SK-N-SH treated with all-trans-retinoic acid at 6 μM for 48 hours (cell line): ENCODE results near the gene AFF1.
A peak's percentile ranks its signal among the peaks of the same experiment; 100 is the strongest.

ENCODE experiments used
- ATAC-seq: fragments of 200-7000 bp; cut with Tn5 transposase; 3 replicates; pipeline ENCODE4 v1.9.1; 2020; ENCODE audit warnings: mild to moderate bottlenecking, moderate library complexity
- ARNTL ChIP-seq: fragments of 450-650 bp; formaldehyde crosslinking; IDR thresholded peaks from 2 replicates; pipeline ENCODE4 v1.5.0; 2020; ENCODE audit warnings: low read depth, mild to moderate bottlenecking, moderate library complexity, borderline replicate concordance
- BACH2 ChIP-seq: fragments of 250-450 bp; sonication (Bioruptor Pico); IDR thresholded peaks from 2 replicates; pipeline ENCODE4 v1.9.0; 2021; ENCODE audit warnings: mild to moderate bottlenecking, borderline replicate concordance
- CSDC2 ChIP-seq: fragments of 250-450 bp; sonication (Bioruptor Pico); IDR thresholded peaks from 2 replicates; pipeline ENCODE4 v1.5.0; 2020; ENCODE audit warnings: mild to moderate bottlenecking, moderate library complexity
- ESRRG ChIP-seq: fragments of 250-450 bp; sonication (Bioruptor Pico); IDR thresholded peaks from 2 replicates; pipeline ENCODE4 v1.6.1; 2021; ENCODE audit warnings: mild to moderate bottlenecking
- GLIS3 ChIP-seq: fragments of 250-450 bp; sonication (Bioruptor Pico); IDR thresholded peaks from 2 replicates; pipeline ENCODE4 v1.5.0; 2020; ENCODE audit warnings: mild to moderate bottlenecking, moderate library complexity
- ISL1 ChIP-seq: fragments of 250-450 bp; sonication (Bioruptor Pico); IDR thresholded peaks from 2 replicates; pipeline ENCODE4 v2.1.2; 2022; ENCODE audit warnings: mild to moderate bottlenecking, moderate library complexity
- OSR1 ChIP-seq: fragments of 250-450 bp; sonication (Bioruptor Pico); IDR thresholded peaks from 2 replicates; pipeline ENCODE4 v1.8.0; 2022; ENCODE audit warnings: moderate library complexity, mild to moderate bottlenecking, inconsistent platforms
- POU6F1 ChIP-seq: fragments of 250-450 bp; sonication (Bioruptor Pico); IDR thresholded peaks from 2 replicates; pipeline ENCODE4 v1.8.0; 2021; ENCODE audit warnings: low read depth, mild to moderate bottlenecking, moderate library complexity, borderline replicate concordance
- PPARA ChIP-seq: fragments of 250-450 bp; sonication (Bioruptor Pico); IDR thresholded peaks from 2 replicates; pipeline ENCODE4 v1.5.0; 2020; ENCODE audit warnings: mild to moderate bottlenecking, borderline replicate concordance
- RARB ChIP-seq: fragments of 250-450 bp; sonication (Bioruptor Pico); IDR thresholded peaks from 2 replicates; pipeline ENCODE4 v1.8.0; 2021; ENCODE audit warnings: mild to moderate bottlenecking, moderate library complexity
- SNAI2 ChIP-seq: fragments of 250-450 bp; sonication (Bioruptor Pico); IDR thresholded peaks from 2 replicates; pipeline ENCODE4 v1.5.0; 2020; ENCODE audit warnings: mild to moderate bottlenecking, moderate library complexity
- TCF4 ChIP-seq: fragments of 250-450 bp; sonication (Bioruptor Pico); IDR thresholded peaks from 2 replicates; pipeline ENCODE4 v1.8.0; 2021; ENCODE audit warnings: mild to moderate bottlenecking, moderate library complexity, borderline replicate concordance
- TOX ChIP-seq: fragments of 250-450 bp; sonication (Bioruptor Pico); IDR thresholded peaks from 2 replicates; pipeline ENCODE4 v1.8.0; 2021; ENCODE audit warnings: mild to moderate bottlenecking, moderate library complexity, borderline replicate concordance
- TSHZ2 ChIP-seq: fragments of 250-450 bp; sonication (Bioruptor Pico); IDR thresholded peaks from 2 replicates; pipeline ENCODE4 v1.5.0; 2020; ENCODE audit warnings: mild to moderate bottlenecking, moderate library complexity
- ZC3H10 ChIP-seq: fragments of 250-450 bp; sonication (Bioruptor Pico); IDR thresholded peaks from 2 replicates; pipeline ENCODE4 v1.5.1; 2021; ENCODE audit warnings: mild to moderate bottlenecking, moderate library complexity
- ZFP3 ChIP-seq: fragments of 250-450 bp; sonication (Bioruptor Pico); IDR thresholded peaks from 2 replicates; pipeline ENCODE4 v1.5.0; 2020; ENCODE audit warnings: mild to moderate bottlenecking, moderate library complexity
- ZFP30 ChIP-seq: fragments of 450-650 bp; formaldehyde crosslinking; IDR thresholded peaks from 2 replicates; pipeline ENCODE4 v1.5.0; 2022; ENCODE audit warnings: mild to moderate bottlenecking, moderate library complexity
- ZNF70 ChIP-seq: fragments of 450-650 bp; formaldehyde crosslinking; IDR thresholded peaks from 2 replicates; pipeline ENCODE4 v1.5.0; 2020; ENCODE audit warnings: mild to moderate bottlenecking, moderate library complexity
- ZNF8 ChIP-seq: fragments of 450-650 bp; formaldehyde crosslinking; IDR thresholded peaks from 2 replicates; pipeline ENCODE4 v1.5.0; 2020; ENCODE audit warnings: mild to moderate bottlenecking, moderate library complexity
- TF ChIP-seq, protein P1 (sequence below): fragments of 250-450 bp; sonication (Bioruptor Pico); IDR thresholded peaks from 2 replicates; pipeline ENCODE4 v1.5.1; 2021; ENCODE audit warnings: mild to moderate bottlenecking, moderate library complexity
- TF ChIP-seq, protein P2 (sequence below): fragments of 250-450 bp; sonication (Bioruptor Pico); IDR thresholded peaks from 2 replicates; pipeline ENCODE4 v1.8.0; 2020; ENCODE audit warnings: mild to moderate bottlenecking, moderate library complexity, borderline replicate concordance
- TF ChIP-seq, protein P3 (sequence below): fragments of 250-450 bp; sonication (Bioruptor Pico); IDR thresholded peaks from 2 replicates; pipeline ENCODE4 v1.5.1; 2020; ENCODE audit warnings: low read depth, mild to moderate bottlenecking, moderate library complexity

Gene AFF1

GRCh38 chr4:87017580-87018342, 83.0 kb downstream of the AFF1 start:
- TF ChIP-seq ZFP3 (CRISPR knock-in tag) (no peak), PPARA (CRISPR knock-in tag) (no peak), TOX (CRISPR knock-in tag) (no peak), CSDC2 (CRISPR knock-in tag) (no peak), ZFP30 (CRISPR knock-in tag) (no peak)
- ATAC-seq: peak; percentile 45

GRCh38 chr4:87018753-87019152, 83.9 kb downstream of the AFF1 start:
- no peak for ATAC-seq
- TF ChIP-seq BACH2: no peak
- TF ChIP-seq ZFP3 (CRISPR knock-in tag): no peak
- TF ChIP-seq ESRRG: no peak
- TF ChIP-seq, protein P1, sequence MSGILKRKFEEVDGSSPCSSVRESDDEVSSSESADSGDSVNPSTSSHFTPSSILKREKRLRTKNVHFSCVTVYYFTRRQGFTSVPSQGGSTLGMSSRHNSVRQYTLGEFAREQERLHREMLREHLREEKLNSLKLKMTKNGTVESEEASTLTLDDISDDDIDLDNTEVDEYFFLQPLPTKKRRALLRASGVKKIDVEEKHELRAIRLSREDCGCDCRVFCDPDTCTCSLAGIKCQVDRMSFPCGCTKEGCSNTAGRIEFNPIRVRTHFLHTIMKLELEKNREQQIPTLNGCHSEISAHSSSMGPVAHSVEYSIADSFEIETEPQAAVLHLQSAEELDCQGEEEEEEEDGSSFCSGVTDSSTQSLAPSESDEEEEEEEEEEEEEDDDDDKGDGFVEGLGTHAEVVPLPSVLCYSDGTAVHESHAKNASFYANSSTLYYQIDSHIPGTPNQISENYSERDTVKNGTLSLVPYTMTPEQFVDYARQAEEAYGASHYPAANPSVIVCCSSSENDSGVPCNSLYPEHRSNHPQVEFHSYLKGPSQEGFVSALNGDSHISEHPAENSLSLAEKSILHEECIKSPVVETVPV: no peak
- TF ChIP-seq ARNTL (CRISPR knock-in tag): no peak

- no peak for TF ChIP-seq TOX (CRISPR knock-in tag)
- no peak for TF ChIP-seq ZC3H10 (CRISPR knock-in tag)
- TF ChIP-seq PPARA (CRISPR knock-in tag): no peak
- TF ChIP-seq SNAI2 (CRISPR knock-in tag): no peak
- TF ChIP-seq RARB (CRISPR knock-in tag): no peak
- no peak for TF ChIP-seq TCF4 (CRISPR knock-in tag)
- TF ChIP-seq ZNF8 (CRISPR knock-in tag): no peak
- TF ChIP-seq CSDC2 (CRISPR knock-in tag): no peak
- no peak for TF ChIP-seq OSR1
- TF ChIP-seq ESRRG: no peak
- no peak for TF ChIP-seq ISL1 (CRISPR knock-in tag)
- TF ChIP-seq TSHZ2 (CRISPR knock-in tag): no peak
- no peak for TF ChIP-seq GLIS3 (CRISPR knock-in tag)
- no peak for TF ChIP-seq POU6F1
- TF ChIP-seq ARNTL (CRISPR knock-in tag): no peak
- TF ChIP-seq, protein P2, sequence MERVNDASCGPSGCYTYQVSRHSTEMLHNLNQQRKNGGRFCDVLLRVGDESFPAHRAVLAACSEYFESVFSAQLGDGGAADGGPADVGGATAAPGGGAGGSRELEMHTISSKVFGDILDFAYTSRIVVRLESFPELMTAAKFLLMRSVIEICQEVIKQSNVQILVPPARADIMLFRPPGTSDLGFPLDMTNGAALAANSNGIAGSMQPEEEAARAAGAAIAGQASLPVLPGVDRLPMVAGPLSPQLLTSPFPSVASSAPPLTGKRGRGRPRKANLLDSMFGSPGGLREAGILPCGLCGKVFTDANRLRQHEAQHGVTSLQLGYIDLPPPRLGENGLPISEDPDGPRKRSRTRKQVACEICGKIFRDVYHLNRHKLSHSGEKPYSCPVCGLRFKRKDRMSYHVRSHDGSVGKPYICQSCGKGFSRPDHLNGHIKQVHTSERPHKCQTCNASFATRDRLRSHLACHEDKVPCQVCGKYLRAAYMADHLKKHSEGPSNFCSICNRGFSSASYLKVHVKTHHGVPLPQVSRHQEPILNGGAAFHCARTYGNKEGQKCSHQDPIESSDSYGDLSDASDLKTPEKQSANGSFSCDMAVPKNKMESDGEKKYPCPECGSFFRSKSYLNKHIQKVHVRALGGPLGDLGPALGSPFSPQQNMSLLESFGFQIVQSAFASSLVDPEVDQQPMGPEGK (CRISPR knock-in tag): no peak
- no peak for TF ChIP-seq ZFP30 (CRISPR knock-in tag)
- no peak for TF ChIP-seq BACH2
- ATAC-seq: no peak
Observed at GRCh38 chr4:87019246-87019791, 84.5 kb downstream of the AFF1 start.

GRCh38 chr4:87019898-87020297, 85.1 kb downstream of the AFF1 start:
- no peak for ATAC-seq
- TF ChIP-seq ZNF70 (CRISPR knock-in tag): no peak
- TF ChIP-seq ZNF8 (CRISPR knock-in tag): no peak
- TF ChIP-seq, protein P2 (CRISPR knock-in tag): no peak
- TF ChIP-seq, protein P1: no peak
- TF ChIP-seq RARB (CRISPR knock-in tag): no peak
- no peak for TF ChIP-seq BACH2
- TF ChIP-seq, protein P3, sequence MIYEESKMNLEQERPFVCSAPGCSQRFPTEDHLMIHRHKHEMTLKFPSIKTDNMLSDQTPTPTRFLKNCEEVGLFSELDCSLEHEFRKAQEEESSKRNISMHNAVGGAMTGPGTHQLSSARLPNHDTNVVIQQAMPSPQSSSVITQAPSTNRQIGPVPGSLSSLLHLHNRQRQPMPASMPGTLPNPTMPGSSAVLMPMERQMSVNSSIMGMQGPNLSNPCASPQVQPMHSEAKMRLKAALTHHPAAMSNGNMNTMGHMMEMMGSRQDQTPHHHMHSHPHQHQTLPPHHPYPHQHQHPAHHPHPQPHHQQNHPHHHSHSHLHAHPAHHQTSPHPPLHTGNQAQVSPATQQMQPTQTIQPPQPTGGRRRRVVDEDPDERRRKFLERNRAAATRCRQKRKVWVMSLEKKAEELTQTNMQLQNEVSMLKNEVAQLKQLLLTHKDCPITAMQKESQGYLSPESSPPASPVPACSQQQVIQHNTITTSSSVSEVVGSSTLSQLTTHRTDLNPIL (CRISPR knock-in tag): no peak
- no peak for TF ChIP-seq ISL1 (CRISPR knock-in tag)
